Stomach smooth muscle (tissue), 2 donors: ENCODE data around the gene ZNF75A.

Experiments
- H3K27ac ChIP-seq: one replicate; pipeline ENCODE4 v1.7.0; 2013; ENCODE audit warnings: mild to moderate bottlenecking, low read length, inconsistent platforms
- H3K27me3 ChIP-seq, 2 donors: one replicate each; pipeline ENCODE4 v1.7.0; 2013; ENCODE audit warnings: low read length in 2 of 2; ENCODE audit not compliant: insufficient read depth in 2 of 2, control insufficient read depth in 1 of 2
- H3K36me3 ChIP-seq, 2 donors: one replicate each; pipeline ENCODE4 v1.7.0; 2013; ENCODE audit warnings: low read length in 2 of 2; ENCODE audit not compliant: control insufficient read depth in 2 of 2, insufficient read depth in 2 of 2
- H3K4me1 ChIP-seq: one replicate; pipeline ENCODE4 v1.7.0; 2013; ENCODE audit warnings: low read length; ENCODE audit not compliant: control insufficient read depth, insufficient read depth
- H3K4me3 ChIP-seq, 2 donors: one replicate each; pipeline ENCODE4 v1.7.0; 2013; ENCODE audit warnings: low read length in 2 of 2
- H3K9ac ChIP-seq, 2 donors: one replicate each; pipeline ENCODE4 v1.7.0; 2013; ENCODE audit warnings: low read length in 2 of 2, mild to moderate bottlenecking in 1 of 2
- H3K9me3 ChIP-seq, 2 donors: one replicate each; pipeline ENCODE4 v1.7.0; 2013; ENCODE audit warnings: low read length in 2 of 2; ENCODE audit not compliant: control insufficient read depth in 2 of 2
- donor health status: healthy.
- donor health status: Pancreatic carcinoma.

Gene ZNF75A

DNA sequence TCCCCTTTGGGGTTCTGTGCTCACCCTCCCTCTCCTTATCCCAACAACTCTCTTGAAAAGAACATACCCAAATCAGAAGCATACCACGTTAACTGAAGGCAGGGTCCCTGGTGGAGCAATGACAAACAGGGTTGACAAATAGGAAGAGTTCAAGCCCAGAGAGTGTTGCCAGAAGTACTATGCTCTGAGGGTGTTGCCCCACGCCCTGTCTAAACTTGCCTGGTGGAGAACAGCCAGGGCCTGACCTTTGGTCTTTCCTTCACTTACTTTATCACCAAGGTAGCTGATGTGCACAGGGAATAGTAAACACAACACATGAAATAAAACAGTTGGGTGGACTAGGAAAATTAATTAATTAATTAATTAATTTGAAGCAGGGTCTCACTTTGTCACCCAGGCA, 23.3 kb downstream of the ZNF75A start:
- H3K9me3 ChIP-seq = peaks cover 3 to 7% of the 10 kb centered on the region in 2 donors
- no peak overlapping the region for H3K4me3 ChIP-seq

DNA sequence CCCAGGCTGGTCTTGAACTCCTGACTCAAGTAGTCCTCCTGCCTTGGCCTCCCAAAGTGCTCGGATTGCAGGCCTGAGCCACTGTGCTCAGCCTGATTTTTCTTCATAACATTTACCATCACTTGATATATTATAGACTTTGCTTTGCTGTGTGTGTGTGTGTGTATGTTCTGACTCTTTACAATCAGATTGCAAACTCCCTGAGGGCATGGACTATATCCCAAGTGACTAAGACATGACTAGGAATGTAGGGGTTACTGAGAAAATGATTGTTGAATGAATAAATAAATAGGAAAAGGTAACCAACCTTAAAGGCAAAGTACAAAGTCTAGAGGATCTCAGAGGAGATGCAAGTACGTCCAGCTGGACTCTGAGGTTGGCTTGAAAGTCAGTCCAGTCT, 40.7 kb downstream of the ZNF75A start:
- Histone ChIP-seq H3K27me3 (peaks cover 0 to 2% of the 10 kb centered on the region in 2 donors), H3K36me3 (no peaks in the 10 kb centered on the region), H3K4me3 (no peak overlapping the region), H3K9me3 (no peaks in the 10 kb centered on the region), H3K9ac (no peak overlapping the region), H3K27ac (no peak overlapping the region), H3K4me1 (no peaks in the 10 kb centered on the region)

More for the DNA sequence above, 23.3 kb downstream of the ZNF75A start:
- no peak overlapping the region for H3K9ac ChIP-seq
- H3K36me3 ChIP-seq = no peaks in the 10 kb centered on the region
- no peaks in the 10 kb centered on the region for H3K4me1 ChIP-seq
- no peak overlapping the region for H3K27ac ChIP-seq
- no peaks in the 10 kb centered on the region for H3K27me3 ChIP-seq

DNA sequence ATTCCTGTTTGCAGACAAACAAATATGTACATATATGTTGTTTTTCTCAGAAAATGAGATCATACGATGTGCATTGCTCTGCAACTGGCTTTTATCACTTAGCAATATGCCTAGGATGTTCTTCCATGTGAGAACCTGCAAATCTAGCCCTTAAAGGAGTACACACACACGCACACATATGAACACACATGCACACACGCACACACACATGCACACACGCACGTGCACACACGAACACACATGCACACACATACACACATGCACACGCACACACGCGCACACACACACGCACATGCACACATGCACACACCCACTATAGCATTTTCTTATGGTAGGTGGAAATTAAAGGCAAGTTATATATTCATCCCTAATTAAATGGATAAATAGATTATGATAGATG, 42.3 kb downstream of the ZNF75A start:
- Histone ChIP-seq H3K4me1 (no peaks in the 10 kb centered on the region), H3K27ac (no peak overlapping the region), H3K9ac (no peak overlapping the region), H3K4me3 (no peak overlapping the region), H3K9me3 (no peaks in the 10 kb centered on the region), H3K36me3 (no peaks in the 10 kb centered on the region), H3K27me3 (peaks cover 0 to 2% of the 10 kb centered on the region in 2 donors)

DNA sequence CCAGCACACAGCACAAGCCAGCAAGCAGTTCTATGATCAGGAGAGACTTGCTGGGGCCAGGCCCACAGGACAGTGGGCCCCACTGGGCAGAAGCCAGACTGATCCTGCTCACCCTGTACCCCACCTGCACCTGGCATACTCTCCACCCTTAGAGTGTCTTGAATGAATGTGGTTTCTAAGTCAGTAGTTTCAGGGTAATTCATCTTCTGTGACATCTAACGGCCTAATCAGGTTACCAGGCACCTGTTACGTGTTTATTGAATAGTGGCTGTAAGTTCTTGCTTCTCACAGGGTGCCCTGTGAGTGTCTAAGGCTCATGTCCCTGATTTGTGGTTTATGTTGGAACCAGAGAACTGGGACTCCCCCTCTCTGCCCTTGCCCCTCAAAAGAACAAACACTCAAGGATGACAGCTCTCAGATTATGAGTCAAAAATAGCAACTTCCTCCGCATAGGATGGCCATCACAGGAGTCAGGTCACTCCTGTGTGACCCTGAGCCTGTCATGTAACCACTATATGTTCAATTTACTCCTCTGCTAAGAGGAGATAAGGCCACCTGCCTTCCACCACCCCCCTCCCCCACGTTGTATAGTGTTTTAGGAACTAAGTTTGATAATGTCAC, 43.4 kb downstream of the ZNF75A start:
- H3K9ac ChIP-seq = no peak overlapping the region
- no peaks in the 10 kb centered on the region for H3K36me3 ChIP-seq
- H3K4me1 ChIP-seq = no peaks in the 10 kb centered on the region
- H3K9me3 ChIP-seq = no peaks in the 10 kb centered on the region
- no peak overlapping the region for H3K27ac ChIP-seq
- no peak overlapping the region for H3K4me3 ChIP-seq
- peaks cover 0 to 2% of the 10 kb centered on the region in 2 donors for H3K27me3 ChIP-seq

DNA sequence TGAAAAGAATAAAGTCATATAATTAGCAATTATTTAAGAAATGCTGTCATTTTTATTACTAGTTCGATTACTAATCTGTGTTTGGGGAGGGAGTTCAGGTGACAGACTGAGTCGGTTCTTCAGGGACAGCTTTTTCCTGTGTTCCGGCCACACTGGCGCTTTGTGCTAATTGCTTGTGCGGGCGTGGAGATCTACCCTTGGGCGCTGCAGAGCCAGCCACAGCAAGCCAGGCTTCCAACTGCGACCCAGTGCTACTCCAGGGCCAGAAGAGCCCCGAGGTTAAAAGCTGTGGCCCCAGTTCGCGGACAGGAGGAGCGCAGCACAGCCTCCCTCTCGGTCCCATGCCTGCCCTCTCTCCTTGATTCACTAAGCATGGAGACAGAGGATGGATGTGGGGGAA, 43.9 kb downstream of the ZNF75A start:
- Histone ChIP-seq H3K27me3 (peaks cover 0 to 2% of the 10 kb centered on the region in 2 donors), H3K9me3 (no peaks in the 10 kb centered on the region), H3K36me3 (no peaks in the 10 kb centered on the region), H3K27ac (no peak overlapping the region), H3K9ac (no peak overlapping the region), H3K4me3 (no peak overlapping the region), H3K4me1 (no peaks in the 10 kb centered on the region)

DNA sequence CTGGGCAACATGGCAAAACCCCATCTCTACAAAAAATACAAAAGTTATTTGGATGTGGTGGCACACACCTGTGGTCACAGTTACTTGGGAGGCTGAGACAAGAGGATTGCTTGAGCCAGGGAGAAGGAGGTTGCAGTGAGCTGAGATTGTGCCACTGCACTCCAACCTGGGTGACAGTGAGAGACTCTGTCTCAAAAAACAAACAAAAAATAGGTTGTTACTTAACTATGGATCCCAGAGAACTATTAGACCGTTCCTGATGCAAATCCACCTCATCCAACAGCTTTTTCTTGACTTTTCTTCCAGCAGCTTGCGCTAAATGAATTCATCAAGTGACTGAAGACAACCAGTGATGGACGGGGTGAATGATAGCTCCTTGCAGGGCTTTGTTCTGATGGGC, 50.3 kb downstream of the ZNF75A start, which contains the start of gene OR2C1:
Gene OR2C1 (plus strand): TSS at position 301 of the 400 bp plus-strand sequence. CDS start 52 bp downstream, at position 353.
- no peaks in the 10 kb centered on the region for H3K9me3 ChIP-seq
- H3K9ac ChIP-seq = no peak within 1 kb of the TSS
- no peaks in the 10 kb centered on the region for H3K36me3 ChIP-seq

DNA sequence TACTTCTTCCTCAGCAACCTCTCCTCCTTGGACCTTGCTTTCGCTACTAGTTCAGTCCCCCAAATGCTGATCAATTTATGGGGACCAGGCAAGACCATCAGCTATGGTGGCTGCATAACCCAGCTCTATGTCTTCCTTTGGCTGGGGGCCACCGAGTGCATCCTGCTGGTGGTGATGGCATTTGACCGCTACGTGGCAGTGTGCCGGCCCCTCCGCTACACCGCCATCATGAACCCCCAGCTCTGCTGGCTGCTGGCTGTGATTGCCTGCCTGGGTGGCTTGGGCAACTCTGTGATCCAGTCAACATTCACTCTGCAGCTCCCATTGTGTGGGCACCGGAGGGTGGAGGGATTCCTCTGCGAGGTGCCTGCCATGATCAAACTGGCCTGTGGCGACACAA, 50.8 kb downstream of the ZNF75A start:
- Histone ChIP-seq H3K27ac (no peak overlapping the region), H3K4me1 (no peaks in the 10 kb centered on the region), H3K4me3 (no peak overlapping the region)

More for the DNA sequence above, 50.3 kb downstream of the ZNF75A start, which contains the start of gene OR2C1:
- H3K4me1 ChIP-seq = no peaks in the 10 kb centered on the region
- H3K27me3 ChIP-seq = no peaks in the 10 kb centered on the region
- H3K27ac ChIP-seq = no peak within 1 kb of the TSS
- H3K4me3 ChIP-seq = no peak within 1 kb of the TSS

DNA sequence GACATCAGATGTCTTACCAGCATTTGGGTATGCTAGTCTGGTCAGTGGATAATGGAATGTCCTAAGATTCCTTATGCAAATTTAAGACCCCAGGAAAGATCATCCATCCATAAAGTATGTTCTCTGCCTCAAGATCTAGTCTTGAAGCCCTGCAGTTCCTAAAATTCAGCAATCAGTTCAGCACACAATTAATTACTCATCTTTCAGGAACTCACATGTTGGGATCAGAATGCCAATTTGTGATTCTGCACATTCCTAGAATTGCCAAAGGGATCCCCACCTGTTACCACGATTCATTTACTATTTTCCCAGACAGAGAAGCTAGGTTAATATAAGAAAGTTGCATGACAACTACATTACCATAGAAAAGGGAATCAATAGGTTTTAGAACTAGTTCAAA, 53.6 kb downstream of the ZNF75A start:
- Histone ChIP-seq H3K36me3 (no peaks in the 10 kb centered on the region), H3K27ac (no peak overlapping the region), H3K9me3 (peaks cover 0 to 2% of the 10 kb centered on the region in 2 donors), H3K9ac (no peak overlapping the region), H3K4me1 (no peaks in the 10 kb centered on the region), H3K4me3 (no peak overlapping the region), H3K27me3 (no peaks in the 10 kb centered on the region)

More for the DNA sequence above, 50.8 kb downstream of the ZNF75A start:
- peaks cover 0 to 2% of the 10 kb centered on the region in 2 donors for H3K9me3 ChIP-seq
- H3K9ac ChIP-seq = no peak overlapping the region
- no peaks in the 10 kb centered on the region for H3K36me3 ChIP-seq
- no peaks in the 10 kb centered on the region for H3K27me3 ChIP-seq

DNA sequence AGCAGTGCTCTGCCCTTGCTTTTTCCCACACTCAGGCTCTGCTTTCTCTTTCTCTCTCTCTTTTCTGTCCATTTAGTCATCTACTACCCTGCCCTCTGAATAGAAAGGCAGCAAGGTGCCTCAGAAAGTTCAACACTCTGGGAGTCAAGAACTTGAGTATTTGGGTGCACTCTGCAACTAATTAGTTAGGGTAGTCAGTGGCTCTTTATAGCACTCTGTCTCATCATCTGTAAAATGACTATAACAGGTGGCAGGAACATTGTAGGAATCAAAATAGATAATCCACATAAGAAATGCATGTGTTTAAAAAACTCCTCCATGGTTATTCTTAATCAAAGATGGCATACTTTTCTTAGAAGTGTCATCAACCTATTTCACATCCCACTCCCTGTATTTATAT, 57.6 kb downstream of the ZNF75A start:
- peaks cover 8% of the 10 kb centered on the region for H3K4me1 ChIP-seq

DNA sequence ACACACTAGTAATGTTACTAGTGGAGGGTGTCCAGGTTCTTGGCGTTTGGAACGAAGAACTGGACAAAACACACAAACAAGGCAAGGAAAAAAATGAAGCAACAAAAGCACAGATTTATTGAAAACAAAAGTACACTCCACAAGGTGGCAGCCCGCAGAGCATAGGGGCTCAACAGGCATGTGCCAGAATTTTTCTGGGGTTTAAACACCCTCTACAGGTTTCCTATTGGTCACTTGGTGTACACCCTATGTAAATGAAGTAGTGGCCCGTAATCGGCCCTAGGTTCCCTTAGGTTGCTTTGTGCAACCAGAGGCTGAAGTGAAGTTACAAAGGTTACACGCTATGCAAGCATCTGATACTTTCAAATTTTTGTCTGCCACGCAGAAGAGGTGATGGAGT, 58.5 kb downstream of the ZNF75A start:
- Histone ChIP-seq H3K36me3 (no peaks in the 10 kb centered on the region), H3K27me3 (no peaks in the 10 kb centered on the region), H3K4me3 (no peak overlapping the region), H3K4me1 (peaks cover 8% of the 10 kb centered on the region), H3K9me3 (peaks cover 6 to 15% of the 10 kb centered on the region in 2 donors), H3K9ac (no peak overlapping the region), H3K27ac (no peak overlapping the region)

More for the DNA sequence above, 57.6 kb downstream of the ZNF75A start:
- no peak overlapping the region for H3K9ac ChIP-seq
- H3K9me3 ChIP-seq = peaks cover 2 to 15% of the 10 kb centered on the region in 2 donors
- no peaks in the 10 kb centered on the region for H3K36me3 ChIP-seq
- no peak overlapping the region for H3K27ac ChIP-seq
- H3K27me3 ChIP-seq = no peaks in the 10 kb centered on the region
- no peak overlapping the region for H3K4me3 ChIP-seq

DNA sequence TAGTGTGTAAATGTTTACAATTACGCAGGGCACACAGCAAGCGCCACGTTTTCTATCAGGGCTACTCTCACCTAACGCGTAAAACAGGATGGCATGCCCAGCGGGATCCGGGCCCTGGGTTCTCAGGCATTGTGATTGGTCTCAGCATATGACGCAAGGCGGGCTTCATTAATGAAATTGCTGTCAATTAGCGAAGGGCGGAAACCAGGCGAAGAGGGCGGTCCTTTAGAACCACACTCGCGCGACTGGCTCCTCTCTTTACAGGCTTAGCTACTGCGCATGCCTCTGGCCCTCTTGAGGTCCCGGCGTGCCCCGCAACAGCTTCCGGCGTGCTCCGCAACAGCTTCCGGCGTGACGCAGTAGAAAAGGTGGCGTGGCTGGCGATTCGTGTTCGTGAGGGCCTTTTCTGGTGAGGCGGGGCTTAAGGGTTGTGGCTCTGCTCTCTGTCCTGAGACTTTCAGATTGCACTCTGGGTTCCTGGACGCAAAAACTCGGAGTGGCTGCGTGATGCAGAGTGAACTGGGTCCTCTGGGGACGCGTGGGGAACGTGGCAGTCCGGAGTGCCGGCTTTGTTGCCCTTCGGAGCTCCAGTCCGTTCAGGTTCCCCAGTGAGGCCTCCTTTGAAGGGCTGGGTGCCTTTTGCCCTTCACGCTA, 59.6 kb downstream of the ZNF75A start:
- peak overlapping the region; percentile 77 to 87 for H3K9ac ChIP-seq

More for the DNA sequence above, 59.6 kb downstream of the ZNF75A start:
- Histone ChIP-seq H3K4me3 (peak overlapping the region; percentile 74 to 86), H3K36me3 (no peaks in the 10 kb centered on the region), H3K27ac (peak overlapping the region; percentile 91), H3K27me3 (no peaks in the 10 kb centered on the region), H3K4me1 (peaks cover 8% of the 10 kb centered on the region), H3K9me3 (peaks cover 7 to 15% of the 10 kb centered on the region in 2 donors)
